GM15510 (cell line): ENCODE results near the gene TSTD1.

Experiments used
- POLR2A ChIP-seq: IDR thresholded peaks from 3 replicates; pipeline ENCODE4 v1.6.1; 2011; ENCODE audit warnings: borderline replicate concordance; ENCODE audit not compliant: insufficient read length; ENCODE audit errors: extremely low read depth

Gene TSTD1

DNA sequence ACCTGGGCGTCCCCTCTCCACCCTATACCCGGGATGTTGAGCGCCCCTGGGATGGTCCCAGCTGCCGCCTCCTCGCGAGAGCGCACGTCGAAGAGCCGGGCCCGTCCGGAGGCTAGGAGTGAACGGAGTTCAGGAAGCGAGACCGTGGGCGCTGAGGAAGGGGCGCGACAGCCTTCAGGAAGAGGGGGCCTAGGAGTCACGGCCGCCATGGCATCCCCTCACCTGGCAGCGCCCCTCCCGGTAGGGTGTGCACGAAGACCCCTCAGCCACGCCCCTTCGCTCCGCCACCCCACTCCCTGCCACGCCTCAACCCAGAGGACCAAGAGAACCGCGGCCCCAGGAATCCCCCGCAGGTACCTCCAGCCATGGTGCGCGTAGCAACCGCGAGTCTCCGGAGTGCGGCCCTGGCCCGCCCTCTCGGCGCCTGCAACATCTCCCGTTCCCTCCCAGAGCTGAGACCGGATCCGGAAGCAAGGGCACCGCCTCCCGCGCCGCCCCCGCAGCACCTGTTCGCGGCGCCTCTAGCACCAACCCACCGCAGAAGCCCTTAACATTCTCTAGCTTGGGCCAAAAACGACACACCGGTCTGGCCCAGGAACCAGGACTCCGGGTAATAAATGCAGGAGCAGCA, at the start of gene TSTD1:
Gene TSTD1 (minus strand): TSS at position 442 of the 631 bp plus-strand sequence. CDS start 75 bp downstream, at position 367.
- TF ChIP-seq POLR2A: peak; percentile 78

- no peak for TF ChIP-seq POLR2A
Observed at GRCh38 chr1:161086457-161086856, 47.7 kb upstream of the TSTD1 start.

GRCh38 chr1:161085165-161085564, 46.4 kb upstream of the TSTD1 start:
- no peak for TF ChIP-seq POLR2A

GRCh38 chr1:161084597-161084988, 45.8 kb upstream of the TSTD1 start:
- no peak for TF ChIP-seq POLR2A

DNA sequence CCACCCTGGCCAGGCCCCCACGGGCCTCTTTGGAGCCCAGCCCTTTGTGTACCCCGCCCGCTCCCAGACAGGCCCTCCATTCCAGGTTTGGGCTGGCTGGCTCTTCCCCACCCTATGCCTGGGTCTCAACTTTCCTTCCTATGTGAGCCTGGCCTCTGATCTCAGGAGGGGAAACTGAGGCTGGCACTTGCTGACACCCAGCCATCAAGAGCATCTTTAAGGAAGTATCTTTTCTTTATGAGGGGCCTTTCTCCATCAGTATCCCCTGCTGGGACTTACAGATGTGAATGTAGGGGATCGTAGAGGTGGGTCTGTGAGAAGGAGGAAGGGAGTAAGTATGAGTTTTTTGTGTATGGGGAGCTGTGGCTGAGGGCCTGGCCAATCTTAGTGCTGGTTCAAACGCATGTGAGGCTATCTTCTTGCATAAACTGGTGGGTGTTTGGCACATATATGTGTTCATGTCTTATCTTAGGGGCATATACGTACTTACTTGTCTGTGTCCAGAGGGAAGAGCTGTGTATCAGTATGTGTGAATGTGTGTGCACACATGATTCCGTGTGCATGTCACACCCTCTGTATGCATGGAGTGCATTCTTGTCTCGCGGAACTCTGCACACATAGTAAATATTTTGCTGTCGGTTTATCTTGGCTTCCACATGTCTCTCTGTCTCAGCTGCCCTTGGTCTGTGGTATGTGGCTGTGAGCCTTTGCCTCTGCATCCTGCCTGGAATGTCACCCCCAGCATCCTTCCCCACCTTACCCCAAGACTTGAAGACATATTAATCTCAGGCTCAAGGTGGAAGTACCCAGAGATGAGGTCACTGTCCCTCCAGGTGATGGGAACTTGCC, 45.2 kb upstream of the TSTD1 start:
- no peak for TF ChIP-seq POLR2A

DNA sequence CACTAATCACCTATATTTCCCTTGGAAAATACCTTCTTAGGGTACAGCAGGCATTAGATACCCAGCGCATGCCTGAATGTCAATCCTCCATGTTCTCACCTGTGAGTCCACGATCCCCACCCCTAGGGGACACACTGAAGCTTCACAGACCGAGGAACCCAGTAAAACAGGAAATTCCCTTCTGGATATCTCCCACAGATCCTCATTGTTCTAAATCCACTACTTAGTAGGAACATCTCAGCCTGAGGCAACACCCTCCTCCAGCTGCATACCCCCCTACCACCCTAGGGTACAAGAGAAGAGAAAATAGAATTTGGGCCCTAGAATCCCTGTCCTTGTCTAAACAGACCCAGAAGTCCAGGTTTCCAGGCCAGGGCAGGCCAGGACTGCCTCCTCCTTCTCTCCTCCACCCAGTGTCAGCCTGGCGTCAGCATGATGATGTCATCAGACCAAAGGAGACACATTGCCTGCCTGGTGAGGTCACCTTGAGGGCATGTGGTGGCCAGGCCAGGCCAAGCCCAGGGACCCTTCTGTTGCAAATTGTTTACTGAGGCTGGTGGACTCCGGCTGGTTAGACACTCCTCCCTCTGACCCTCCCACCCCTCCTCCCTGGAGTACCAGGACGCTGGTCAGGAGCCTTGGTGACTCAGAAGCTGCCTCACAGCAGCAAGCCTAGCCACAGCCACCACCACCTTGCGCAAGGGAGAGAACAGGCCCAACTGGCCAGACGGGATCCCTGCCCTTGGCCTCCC, 44.4 kb upstream of the TSTD1 start:
- TF ChIP-seq POLR2A: no peak

GRCh38 chr1:161082483-161082882, 43.7 kb upstream of the TSTD1 start:
- TF ChIP-seq POLR2A: no peak

DNA sequence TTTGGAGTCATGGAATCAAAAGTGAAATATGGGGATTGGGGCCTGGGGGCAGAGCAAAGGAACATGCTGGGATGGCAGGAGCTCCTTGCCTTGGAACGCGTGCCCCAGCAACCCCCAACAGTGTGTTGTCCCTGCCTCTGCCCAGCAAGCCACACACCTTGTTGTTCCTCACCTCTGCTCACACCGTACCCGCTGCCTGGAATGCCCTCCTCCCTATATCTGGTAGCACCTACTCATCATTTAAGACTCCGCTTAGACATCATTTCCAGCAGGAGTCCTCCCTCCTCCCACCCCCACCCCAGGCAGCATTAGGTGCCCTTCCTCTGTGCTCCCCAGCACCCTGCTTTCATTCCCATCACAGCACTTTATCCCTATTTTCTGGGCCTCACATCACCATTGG, 42.8 kb upstream of the TSTD1 start:
- TF ChIP-seq POLR2A: no peak

- TF ChIP-seq POLR2A: no peak
Observed at GRCh38 chr1:161080441-161081405, 42.0 kb upstream of the TSTD1 start.

GRCh38 chr1:161079436-161080110, 40.8 kb upstream of the TSTD1 start:
- no peak for TF ChIP-seq POLR2A

GRCh38 chr1:161077426-161077825, 38.7 kb upstream of the TSTD1 start:
- no peak for TF ChIP-seq POLR2A

- no peak for TF ChIP-seq POLR2A
Observed at GRCh38 chr1:161076410-161076809, 37.6 kb upstream of the TSTD1 start.

DNA sequence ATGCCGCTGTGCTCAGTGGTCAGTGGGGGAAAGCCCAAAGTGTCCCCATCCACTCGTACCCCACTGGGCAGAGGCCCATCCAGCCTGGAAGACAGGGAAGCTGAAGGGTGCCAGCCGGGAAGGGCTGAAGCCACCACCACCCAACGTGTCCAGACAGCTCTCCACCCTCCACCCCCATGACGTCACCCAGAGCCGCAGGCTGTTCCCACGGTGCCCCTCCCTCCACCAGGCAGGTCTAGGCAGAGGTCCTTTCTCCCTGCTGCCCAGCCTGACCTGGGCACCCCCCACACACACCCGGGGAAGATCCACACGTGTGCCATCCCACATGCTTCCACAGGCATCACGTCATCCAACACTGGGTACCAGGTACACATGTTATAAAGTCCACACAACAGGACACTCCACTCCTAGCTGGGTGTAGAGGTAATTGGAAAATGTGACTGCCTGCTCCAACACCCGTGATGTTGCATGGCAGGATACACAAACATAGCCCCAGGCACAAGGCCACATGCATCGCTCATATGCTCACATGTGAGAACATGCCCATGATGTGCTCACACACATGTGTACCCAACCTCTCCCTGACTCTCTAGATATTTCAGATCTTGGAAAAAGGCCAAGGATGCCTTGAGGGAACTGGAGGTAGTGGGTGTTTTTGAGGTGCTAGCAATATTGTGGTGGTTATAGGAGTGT, 36.1 kb upstream of the TSTD1 start:
- TF ChIP-seq POLR2A: no peak
